Hepatocyte (in vitro differentiated cells): ENCODE measurements around the gene DNAJB13.

Source experiments
- EZH2 ChIP-seq: fragments of 200-600 bp; sonication (generic); IDR thresholded peaks from 2 replicates; pipeline ENCODE4 v1.6.1; 2016; ENCODE audit warnings: antibody characterized with exemption, mild to moderate bottlenecking, borderline replicate concordance
- EZH2phosphoT487 ChIP-seq: fragments of 200-600 bp; sonication (generic); IDR thresholded peaks from one replicate; pipeline ENCODE4 v1.6.1; 2018; ENCODE audit warnings: antibody characterized with exemption, mild to moderate bottlenecking, low read depth, moderate library complexity; ENCODE audit not compliant: unreplicated experiment, severe bottlenecking
- TF ChIP-seq, protein P1 (sequence below): fragments of 200-600 bp; sonication (generic); IDR thresholded peaks from 2 replicates; pipeline ENCODE4 v1.5.1; 2016; ENCODE audit warnings: antibody characterized with exemption, mild to moderate bottlenecking; ENCODE audit not compliant: poor library complexity

DNA sequence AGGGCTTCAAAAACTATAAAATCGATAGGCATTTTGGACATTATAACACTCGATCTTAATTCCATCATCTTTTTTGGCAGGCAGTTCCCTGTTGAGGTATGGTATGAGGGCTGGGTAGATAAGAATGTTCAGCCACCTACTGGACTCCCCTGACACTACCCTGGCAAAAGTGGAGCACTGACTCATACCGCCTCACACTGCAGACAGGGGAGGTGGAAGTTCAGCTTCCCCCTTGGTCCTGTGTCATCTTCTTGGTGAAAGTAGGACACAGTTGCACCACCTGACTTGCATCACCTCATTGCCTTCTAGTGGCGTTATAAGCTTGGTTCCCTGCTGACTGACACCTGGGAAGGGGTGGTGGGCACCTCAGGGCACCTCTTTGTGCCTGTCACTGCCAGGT is 43.6 kb upstream of the DNAJB13 start:
- TF ChIP-seq EZH2 (no peak), EZH2phosphoT487 (no peak)
- TF ChIP-seq, protein P1, sequence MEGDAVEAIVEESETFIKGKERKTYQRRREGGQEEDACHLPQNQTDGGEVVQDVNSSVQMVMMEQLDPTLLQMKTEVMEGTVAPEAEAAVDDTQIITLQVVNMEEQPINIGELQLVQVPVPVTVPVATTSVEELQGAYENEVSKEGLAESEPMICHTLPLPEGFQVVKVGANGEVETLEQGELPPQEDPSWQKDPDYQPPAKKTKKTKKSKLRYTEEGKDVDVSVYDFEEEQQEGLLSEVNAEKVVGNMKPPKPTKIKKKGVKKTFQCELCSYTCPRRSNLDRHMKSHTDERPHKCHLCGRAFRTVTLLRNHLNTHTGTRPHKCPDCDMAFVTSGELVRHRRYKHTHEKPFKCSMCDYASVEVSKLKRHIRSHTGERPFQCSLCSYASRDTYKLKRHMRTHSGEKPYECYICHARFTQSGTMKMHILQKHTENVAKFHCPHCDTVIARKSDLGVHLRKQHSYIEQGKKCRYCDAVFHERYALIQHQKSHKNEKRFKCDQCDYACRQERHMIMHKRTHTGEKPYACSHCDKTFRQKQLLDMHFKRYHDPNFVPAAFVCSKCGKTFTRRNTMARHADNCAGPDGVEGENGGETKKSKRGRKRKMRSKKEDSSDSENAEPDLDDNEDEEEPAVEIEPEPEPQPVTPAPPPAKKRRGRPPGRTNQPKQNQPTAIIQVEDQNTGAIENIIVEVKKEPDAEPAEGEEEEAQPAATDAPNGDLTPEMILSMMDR: no peak
